Gastrocnemius medialis (tissue), 4 donors: ENCODE results near the gene ZFYVE26. TPM values are rescaled to one million over a fixed set of nuclear protein-coding genes. Genes with fewer than 3 reads are reported as not detected.
"Not testable (repeated sequence)": the region's sequence is repeated elsewhere in the genome, so short reads cannot be mapped to it uniquely, and the experiment has no call there.

ENCODE experiments used
- ATAC-seq, 2 donors: fragments of 150-250 bp; one replicate each; pipeline ENCODE4 v1.9.1; 2016
- DNase-seq, 2 donors: peaks; one replicate each; pipeline ENCODE4 v3.0.0-alpha.2; 2019
- H3K27ac ChIP-seq, 4 donors: fragments of 200-600 bp; sonication (generic); 1 replicate in 1 of 4; 2 replicates in 3 of 4; pipeline ENCODE4 v1.5.1; 2016 to 2018; ENCODE audit warnings: mild to moderate bottlenecking in 2 of 4, moderate library complexity in 1 of 4
- H3K27me3 ChIP-seq, 3 donors: fragments of 200-600 bp; sonication (generic) in 2 of 3; 1 replicate in 1 of 3; 2 replicates in 2 of 3; pipeline versions ENCODE4 v1.5.1 to v1.6.0; 2016 to 2019; ENCODE audit warnings: mild to moderate bottlenecking in 1 of 3, moderate library complexity in 1 of 3
- H3K36me3 ChIP-seq, 2 donors: fragments of 200-600 bp; sonication (generic) in 1 of 2; one replicate each; pipeline ENCODE4 v1.5.1; 2017 to 2018
- H3K4me1 ChIP-seq, 2 donors: fragments of 200-600 bp; sonication (generic) in 1 of 2; one replicate each; pipeline ENCODE4 v1.5.1; 2016 to 2017; ENCODE audit warnings: mild to moderate bottlenecking in 2 of 2
- H3K4me3 ChIP-seq, 4 donors: fragments of 200-600 bp; sonication (generic) in 3 of 4; 1 replicate in 1 of 4; 2 replicates in 3 of 4; pipeline ENCODE4 v1.5.1; 2016 to 2019; ENCODE audit warnings: mild to moderate bottlenecking in 2 of 4
- H3K9me3 ChIP-seq, 3 donors: fragments of 200-600 bp; sonication (generic) in 2 of 3; 1 replicate in 1 of 3; 2 replicates in 2 of 3; pipeline ENCODE4 v1.5.1; 2016 to 2019
- POLR2A ChIP-seq, 2 donors: fragments of 450-650 bp; IDR thresholded peaks; one replicate each; pipeline ENCODE4 v1.6.1; 2017; ENCODE audit warnings: antibody characterized with exemption in 2 of 2, mild to moderate bottlenecking in 2 of 2, moderate library complexity in 2 of 2
- in situ Hi-C, 4 donors: fragments of 200-750 bp; cut with MboI; loops; one replicate each; pipeline versions ENCODE4 v1.15.0 to v1.8.0; 2017; ENCODE audit warnings: low sequenced_read_pairs in 4 of 4
- intact Hi-C: fragments of 100-400 bp; cut with DNase I; formaldehyde crosslinking; loops from one replicate; pipeline ENCODE4 v1.15.1; 2023; ENCODE audit warnings: low total_unique reads
- total RNA-seq, 4 donors: library from RNA; depleted of rRNA; stranded (reverse); fragments of >200 nt; gene quantifications; one replicate each; pipeline versions ENCODE4 v1.1.0 to v1.2.3, GENCODE V29; 2016
- TF ChIP-seq, protein P1 (sequence below), 5 experiments: fragments of 450-650 bp in 3 of 5; fragments of 200-600 bp in 2 of 5; sonication (generic) in 2 of 5; IDR thresholded peaks in 4 of 5; conservative IDR thresholded peaks in 1 of 5; 1 replicate in 4 of 5; 2 replicates in 1 of 5; pipeline ENCODE4 v1.5.1; 2016 to 2019; ENCODE audit warnings: antibody characterized with exemption in 5 of 5, mild to moderate bottlenecking in 3 of 5, moderate library complexity in 3 of 5

The ZFYVE26 gene
- total RNA-seq, 4 donors from 2014 or later, result 16.3 to 26.3 (median 17.6) TPM

DNA sequence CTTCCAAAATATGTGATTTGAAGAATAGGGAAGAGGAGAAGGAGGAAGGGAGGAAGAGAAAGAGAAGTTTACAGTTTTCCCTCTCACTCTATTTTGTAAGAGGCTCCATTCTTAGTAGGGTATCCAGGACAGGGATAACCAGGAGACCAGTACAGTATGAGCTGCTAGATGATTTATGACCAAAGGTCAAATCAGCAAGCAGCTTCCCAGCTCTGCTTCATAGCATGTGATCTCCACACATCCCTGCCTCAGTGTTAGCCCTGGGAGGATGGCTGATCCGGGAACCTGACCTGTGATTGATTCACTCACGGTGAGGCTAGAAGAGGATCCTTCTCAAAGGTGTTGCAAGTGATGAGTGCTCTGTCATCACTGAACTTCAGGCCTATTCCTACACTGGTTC is 98.1 kb downstream of the ZFYVE26 start:
- in situ Hi-C loops, result loop anchor here in 2 of 4 donors (25.0 kb wide), 1 partner anchor 281 kb away; no protein-coding TSS in a partner anchor
- ATAC-seq, result no peak
- TF ChIP-seq, protein P1, sequence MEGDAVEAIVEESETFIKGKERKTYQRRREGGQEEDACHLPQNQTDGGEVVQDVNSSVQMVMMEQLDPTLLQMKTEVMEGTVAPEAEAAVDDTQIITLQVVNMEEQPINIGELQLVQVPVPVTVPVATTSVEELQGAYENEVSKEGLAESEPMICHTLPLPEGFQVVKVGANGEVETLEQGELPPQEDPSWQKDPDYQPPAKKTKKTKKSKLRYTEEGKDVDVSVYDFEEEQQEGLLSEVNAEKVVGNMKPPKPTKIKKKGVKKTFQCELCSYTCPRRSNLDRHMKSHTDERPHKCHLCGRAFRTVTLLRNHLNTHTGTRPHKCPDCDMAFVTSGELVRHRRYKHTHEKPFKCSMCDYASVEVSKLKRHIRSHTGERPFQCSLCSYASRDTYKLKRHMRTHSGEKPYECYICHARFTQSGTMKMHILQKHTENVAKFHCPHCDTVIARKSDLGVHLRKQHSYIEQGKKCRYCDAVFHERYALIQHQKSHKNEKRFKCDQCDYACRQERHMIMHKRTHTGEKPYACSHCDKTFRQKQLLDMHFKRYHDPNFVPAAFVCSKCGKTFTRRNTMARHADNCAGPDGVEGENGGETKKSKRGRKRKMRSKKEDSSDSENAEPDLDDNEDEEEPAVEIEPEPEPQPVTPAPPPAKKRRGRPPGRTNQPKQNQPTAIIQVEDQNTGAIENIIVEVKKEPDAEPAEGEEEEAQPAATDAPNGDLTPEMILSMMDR (IDR thresholded peaks at IDR 0.05 in 4 of 5, conservative IDR thresholded peaks at IDR 0.05 in 1 of 5), result no peak
- TF ChIP-seq POLR2A (IDR thresholded peaks at IDR 0.05), result no peak

DNA sequence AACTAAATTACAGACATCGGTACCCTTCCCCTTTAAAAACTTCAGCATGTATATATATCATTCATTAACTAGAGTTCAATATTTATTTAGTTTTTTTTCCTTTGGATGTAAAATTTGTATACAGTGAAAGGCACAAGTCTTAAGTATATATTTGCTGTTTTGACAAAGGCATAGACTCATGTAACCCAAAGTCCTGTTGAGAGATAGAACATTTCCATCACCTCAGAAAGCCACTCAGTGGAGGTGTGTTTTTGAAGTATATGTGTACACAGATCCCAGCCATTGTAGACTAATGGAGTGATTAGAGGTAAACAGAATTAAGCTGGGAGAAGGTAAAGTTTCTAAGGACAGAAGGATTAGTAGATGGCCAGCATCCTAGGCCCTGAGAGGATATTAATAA is 99.3 kb downstream of the ZFYVE26 start:
- Histone ChIP-seq H3K4me3 (no peak overlapping the region), H3K4me1 (peaks cover 2% of the 10 kb centered on the region in 2 donors), H3K27ac (no peak overlapping the region), H3K9me3 (no peaks in the 10 kb centered on the region), H3K27me3 (no peaks in the 10 kb centered on the region), H3K36me3 (no peaks in the 10 kb centered on the region)
- no peak for TF ChIP-seq POLR2A (IDR thresholded peaks at IDR 0.05)
- TF ChIP-seq, protein P1 (IDR thresholded peaks at IDR 0.05 in 4 of 5, conservative IDR thresholded peaks at IDR 0.05 in 1 of 5), result no peak
- in situ Hi-C loops (loop anchor here in 2 of 4 donors (25.0 kb wide), 1 partner anchor 280 kb away; no protein-coding TSS in a partner anchor), intact Hi-C loops (no loop called here)
- DNase-seq (no peak), ATAC-seq (no peak)

More for the DNA sequence above, 98.1 kb downstream of the ZFYVE26 start:
- intact Hi-C loops, result no loop called here
- Histone ChIP-seq H3K27me3 (no peaks in the 10 kb centered on the region), H3K4me1 (peaks cover 5 to 8% of the 10 kb centered on the region in 2 donors), H3K27ac (no peak overlapping the region), H3K4me3 (no peak overlapping the region), H3K36me3 (no peaks in the 10 kb centered on the region), H3K9me3 (no peaks in the 10 kb centered on the region)
- DNase-seq, result no peak

DNA sequence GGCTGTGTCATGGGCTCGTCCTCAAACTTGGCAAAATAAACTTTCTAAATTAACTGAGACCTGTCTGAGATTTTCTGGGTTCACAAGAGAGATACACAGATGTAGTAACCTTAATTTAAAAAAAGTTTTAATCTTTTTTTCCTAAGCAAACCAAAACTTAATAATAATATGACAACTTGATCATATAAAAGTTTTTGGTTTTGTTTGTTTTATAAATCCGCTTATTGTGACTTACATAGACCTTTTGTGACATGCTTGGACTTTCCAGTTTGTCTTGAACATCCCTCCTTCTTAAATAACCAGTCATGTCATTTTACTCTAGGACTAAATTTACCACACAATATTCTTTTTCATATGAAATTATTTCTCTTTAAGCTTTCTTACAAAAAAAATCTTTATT is 106.2 kb downstream of the ZFYVE26 start:
- ATAC-seq (no peak), DNase-seq (no peak)
- no peak overlapping the region for H3K4me3 ChIP-seq
- no peak for TF ChIP-seq POLR2A (IDR thresholded peaks at IDR 0.05)
- TF ChIP-seq, protein P1 (IDR thresholded peaks at IDR 0.05 in 4 of 5, conservative IDR thresholded peaks at IDR 0.05 in 1 of 5), result no peak
- H3K4me1 ChIP-seq, result no peaks in the 10 kb centered on the region
- no peaks in the 10 kb centered on the region for H3K27me3 ChIP-seq
- no peaks in the 10 kb centered on the region for H3K9me3 ChIP-seq
- in situ Hi-C loops, result loop anchor here in 2 of 4 donors (25.0 kb wide), 1 partner anchor 273 kb away; no protein-coding TSS in a partner anchor
- intact Hi-C loops, result no loop called here
- no peak overlapping the region for H3K27ac ChIP-seq
- no peaks in the 10 kb centered on the region for H3K36me3 ChIP-seq

DNA sequence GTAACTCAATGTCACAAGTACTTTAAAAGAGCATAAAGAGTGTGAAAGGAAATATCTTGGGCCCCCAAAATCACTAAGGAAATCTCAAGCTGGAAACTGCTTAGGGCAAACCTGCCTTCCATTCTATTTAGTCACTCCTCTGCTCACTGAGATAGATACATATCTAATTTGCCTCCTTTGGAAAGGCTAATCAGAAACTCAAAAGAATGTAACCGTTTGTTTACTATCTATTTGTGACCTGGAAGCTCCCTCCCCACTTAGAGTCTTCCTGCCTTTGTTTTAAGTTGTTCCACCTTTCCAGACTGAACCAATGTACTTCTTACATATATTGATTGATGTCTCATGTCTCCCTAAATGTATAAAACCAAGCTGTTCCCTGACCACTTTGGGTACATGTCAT is 106.6 kb downstream of the ZFYVE26 start:
- H3K27me3 ChIP-seq, intact Hi-C loops, H3K36me3 ChIP-seq, ATAC-seq, H3K4me1 ChIP-seq, H3K9me3 ChIP-seq, H3K27ac ChIP-seq, DNase-seq, H3K4me3 ChIP-seq: not testable (repeated sequence)
- in situ Hi-C loops, result loop anchor here (10.0 to 25.0 kb wide), 5 partner anchors 95 to 285 kb away; partner anchors contain the start of gene ARG2 (in 1 of the 4)

DNA sequence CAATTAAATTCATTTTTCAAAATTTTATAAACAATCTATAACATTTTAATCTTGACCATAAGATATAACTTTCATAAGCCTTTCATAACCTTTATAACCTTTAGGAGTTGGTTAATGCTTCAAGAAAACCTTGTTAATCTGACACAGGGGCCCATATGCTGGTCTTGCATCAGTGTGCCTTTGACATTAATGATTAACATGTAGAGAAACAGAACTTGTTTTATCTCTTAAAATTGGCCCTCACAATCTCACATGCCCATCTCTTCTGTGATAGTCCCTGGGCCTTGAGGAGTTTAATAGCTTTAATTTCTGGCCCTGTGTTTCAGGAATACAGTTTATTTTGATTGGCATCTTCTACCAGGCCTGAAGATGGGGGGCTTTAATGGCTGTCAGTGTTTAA is 107.0 kb downstream of the ZFYVE26 start:
- H3K36me3 ChIP-seq, intact Hi-C loops, DNase-seq, H3K4me3 ChIP-seq, H3K4me1 ChIP-seq, H3K27me3 ChIP-seq, H3K9me3 ChIP-seq, H3K27ac ChIP-seq, ATAC-seq: not testable (repeated sequence)
- in situ Hi-C loops, result loop anchor here (10.0 to 25.0 kb wide), 5 partner anchors 95 to 285 kb away; partner anchors contain the start of gene ARG2 (in 1 of the 4)

DNA sequence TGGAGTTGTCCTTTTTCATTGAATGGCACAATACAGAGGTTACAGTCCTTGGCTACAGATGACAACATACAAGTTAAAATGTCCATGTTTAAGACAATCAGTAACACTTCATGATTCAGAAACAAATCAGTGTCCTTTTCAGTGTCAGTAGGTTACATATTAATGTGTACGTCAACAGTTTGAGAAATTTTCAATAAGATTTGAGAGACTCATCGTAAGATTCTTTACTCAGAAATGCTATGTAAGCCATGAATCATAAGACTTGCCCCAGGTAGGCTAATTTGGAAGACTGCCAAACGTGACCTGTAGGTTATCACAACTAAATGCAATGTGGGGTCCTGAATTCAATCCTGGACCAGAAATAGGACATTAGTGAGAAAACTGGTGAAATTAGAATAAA is 111.2 kb downstream of the ZFYVE26 start:
- TF ChIP-seq, protein P1 (IDR thresholded peaks at IDR 0.05 in 4 of 5, conservative IDR thresholded peaks at IDR 0.05 in 1 of 5), result no peak
- TF ChIP-seq POLR2A (IDR thresholded peaks at IDR 0.05), result no peak
- DNase-seq (no peak), ATAC-seq (no peak)
- no peaks in the 10 kb centered on the region for H3K9me3 ChIP-seq
- no peaks in the 10 kb centered on the region for H3K4me1 ChIP-seq
- H3K36me3 ChIP-seq, result no peaks in the 10 kb centered on the region
- in situ Hi-C loops (loop anchor here (10.0 to 25.0 kb wide), 5 partner anchors 90 to 280 kb away; partner anchors contain the start of gene ARG2 (in 1 of the 4)), intact Hi-C loops (no loop called here)
- H3K4me3 ChIP-seq, result no peak overlapping the region
- no peak overlapping the region for H3K27ac ChIP-seq
- H3K27me3 ChIP-seq, result no peaks in the 10 kb centered on the region
